ENCODE data around the gene HMG20B.

- TF ChIP-seq CTCF (conservative IDR thresholded peaks at IDR 0.05) (no peak), EZH2 (IDR thresholded peaks at IDR 0.05; ENCODE audit: low read depth) (no peak)
These were observed 40.4 kb downstream of the HMG20B start for GRCh38 chr19:3612901-3613741.

All from PC-9 (cell line).